Transverse colon (tissue), 4 donors: ENCODE data around the gene CD59. TPM values are rescaled to one million over a fixed set of nuclear protein-coding genes. Genes with fewer than 3 reads are reported as not detected.
"Not testable (repeated sequence)": the region's sequence is repeated elsewhere in the genome, so short reads cannot be mapped to it uniquely, and the experiment has no call there.

Experiments
- DNase-seq: peaks from one replicate; pipeline ENCODE4 v3.0.0-alpha.2; 2019
- H3K27ac ChIP-seq, 4 donors: fragments of 200-600 bp; sonication (generic); 2 replicates each; pipeline ENCODE4 v1.5.1; 2016 to 2018; ENCODE audit warnings: inconsistent platforms in 4 of 4
- H3K27me3 ChIP-seq: fragments of 200-600 bp; sonication (generic); 2 replicates; pipeline ENCODE4 v1.5.1; 2017; ENCODE audit warnings: inconsistent platforms
- H3K36me3 ChIP-seq, 4 donors: fragments of 200-600 bp; sonication (generic); 2 replicates each; pipeline ENCODE4 v1.5.1; 2017 to 2019; ENCODE audit warnings: inconsistent platforms in 4 of 4
- H3K4me1 ChIP-seq, 4 donors: fragments of 200-600 bp; sonication (generic); 2 replicates each; pipeline ENCODE4 v1.5.1; 2017 to 2020; ENCODE audit warnings: inconsistent platforms in 4 of 4
- H3K4me3 ChIP-seq, 4 donors: fragments of 200-600 bp; sonication (generic); 1 replicate in 1 of 4; 2 replicates in 3 of 4; pipeline versions ENCODE4 v1.5.1 to v1.6.1; 2017 to 2019; ENCODE audit warnings: inconsistent platforms in 4 of 4
- H3K9me3 ChIP-seq, 2 donors: fragments of 200-600 bp; sonication (generic); 2 replicates each; pipeline ENCODE4 v1.5.1; 2017 to 2019; ENCODE audit warnings: inconsistent platforms in 2 of 2
- CTCF ChIP-seq, 5 experiments: fragments of 200-600 bp in 3 of 5; fragments of 450-650 bp in 2 of 5; sonication (generic) in 3 of 5; IDR thresholded peaks; 1 replicate in 2 of 5; 2 replicates in 3 of 5; pipeline ENCODE4 v1.5.1; 2016 to 2017; ENCODE audit warnings: antibody characterized with exemption in 5 of 5, inconsistent platforms in 3 of 5, mild to moderate bottlenecking in 2 of 5, moderate library complexity in 1 of 5
- EP300 ChIP-seq: sonication (generic); formaldehyde crosslinking; IDR thresholded peaks from one replicate; pipeline ENCODE4 v1.6.1; 2017; ENCODE audit warnings: antibody characterized with exemption, low read depth
- POLR2A ChIP-seq: fragments of 450-650 bp; IDR thresholded peaks from one replicate; pipeline ENCODE4 v1.6.1; 2016; ENCODE audit warnings: antibody characterized with exemption, mild to moderate bottlenecking, moderate library complexity
- POLR2AphosphoS5 ChIP-seq, 3 donors: sonication (generic); formaldehyde crosslinking; IDR thresholded peaks; one replicate each; pipeline ENCODE4 v1.6.1; 2016; ENCODE audit warnings: antibody characterized with exemption in 3 of 3
- WGBS, 2 donors: methylation state at CpG; one replicate each; pipeline ENCODE4 v1.1.5; 2018; ENCODE audit warnings: low coverage in 1 of 2; 5-methylcytosine and 5-hydroxymethylcytosine counted together
- in situ Hi-C, 4 donors: fragments of 200-750 bp; cut with MboI; loops; one replicate each; pipeline versions ENCODE4 v1.15.0 to v1.15.1; 2017; ENCODE audit warnings: low sequenced_read_pairs in 3 of 4, low pct_ligation_motif_present in 1 of 4, low pct_unique_long_range_greater_than_20kb in 1 of 4
- intact Hi-C: fragments of 100-400 bp; cut with DNase I; formaldehyde crosslinking; loops from one replicate; pipeline ENCODE4 v1.15.1; 2023; ENCODE audit warnings: low total_unique reads
- total RNA-seq, 4 donors: library from RNA; depleted of rRNA; stranded (reverse); fragments of >200 nt; gene quantifications; one replicate each; pipeline ENCODE4 v1.1.0, GENCODE V29; 2016

The CD59 gene
- total RNA-seq, 4 donors from 2014 or later, result 64.7 to 213 (median 170) TPM

DNA sequence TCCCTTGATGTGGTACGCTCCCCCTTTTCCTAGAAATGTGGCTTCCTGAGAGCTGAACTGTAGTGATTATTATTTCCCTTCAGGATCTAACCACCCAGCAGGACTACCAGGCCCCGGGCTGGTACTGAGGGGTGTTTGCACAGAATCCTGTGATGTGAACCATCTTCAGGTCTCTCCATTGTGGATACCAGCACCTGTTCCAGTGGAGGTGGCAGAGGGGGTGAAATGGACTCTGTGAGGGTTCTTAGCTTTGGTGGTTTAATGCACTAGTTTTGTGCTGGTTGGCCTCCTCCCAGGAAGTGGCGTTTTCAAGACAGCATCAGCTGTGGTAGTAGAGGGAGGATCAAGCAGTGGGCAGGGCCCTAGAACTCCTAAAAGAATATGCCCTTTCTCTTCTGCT, 54.2 kb downstream of the CD59 start:
- in situ Hi-C loops, result loop anchor here (10.0 to 25.0 kb wide), 2 partner anchors 317 to 320 kb away; no protein-coding TSS in a partner anchor
- no peaks in the 10 kb centered on the region for H3K9me3 ChIP-seq
- H3K4me1 ChIP-seq, result no peaks in the 10 kb centered on the region
- no peak overlapping the region for H3K4me3 ChIP-seq
- H3K27me3 ChIP-seq, result peaks cover 18% of the 10 kb centered on the region
- intact Hi-C loops, result no loop called here
- 79 to 80% methylated on average over 1 to 3 of the region's 3 CpGs for WGBS, 2 donors
- H3K36me3 ChIP-seq, result no peaks in the 10 kb centered on the region
- no peak overlapping the region for H3K27ac ChIP-seq
- no peak for DNase-seq
- TF ChIP-seq POLR2A, result no peak
- TF ChIP-seq CTCF (IDR thresholded peaks at IDR 0.05), result no peak
- no peak for TF ChIP-seq POLR2AphosphoS5 (IDR thresholded peaks at IDR 0.05)
- TF ChIP-seq EP300, result no peak

GRCh38 chr11:33678616-33679015, 57.6 kb downstream of the CD59 start:
- DNase-seq, H3K9me3 ChIP-seq, H3K4me3 ChIP-seq, H3K4me1 ChIP-seq, intact Hi-C loops, H3K36me3 ChIP-seq, H3K27ac ChIP-seq: not testable (repeated sequence)
- H3K27me3 ChIP-seq, result peaks cover 18% of the 10 kb centered on the region
- 69 to 88% methylated on average over 1 of the region's 1 CpG for WGBS, 2 donors
- in situ Hi-C loops, result loop anchor here in 1 of 4 donors (25.0 kb wide), 1 partner anchor 316 kb away; no protein-coding TSS in a partner anchor

GRCh38 chr11:33674035-33674814, 62.0 kb downstream of the CD59 start:
- intact Hi-C loops (no loop called here), in situ Hi-C loops (no loop called here)
- no peak for DNase-seq
- H3K4me3 ChIP-seq, result no peak overlapping the region
- H3K27me3 ChIP-seq, result no peaks in the 10 kb centered on the region
- H3K4me1 ChIP-seq, result no peaks in the 10 kb centered on the region
- H3K36me3 ChIP-seq, result no peaks in the 10 kb centered on the region
- TF ChIP-seq CTCF (IDR thresholded peaks at IDR 0.05) (no peak), EP300 (no peak), POLR2A (no peak), POLR2AphosphoS5 (IDR thresholded peaks at IDR 0.05) (no peak)
- no peaks in the 10 kb centered on the region for H3K9me3 ChIP-seq
- no peak overlapping the region for H3K27ac ChIP-seq
- 91% methylated on average over 3 of the region's 3 CpGs; no CpG with 5 or more reads in 1 of the 2 donors for WGBS, 2 donors

GRCh38 chr11:33672273-33672672, 64.0 kb downstream of the CD59 start:
- Histone ChIP-seq H3K36me3 (no peaks in the 10 kb centered on the region), H3K27ac (no peak overlapping the region), H3K9me3 (no peaks in the 10 kb centered on the region), H3K4me1 (no peaks in the 10 kb centered on the region), H3K4me3 (no peak overlapping the region), H3K27me3 (no peaks in the 10 kb centered on the region)
- 70 to 84% methylated on average over 2 to 4 of the region's 4 CpGs for WGBS, 2 donors
- TF ChIP-seq CTCF (IDR thresholded peaks at IDR 0.05), result no peak
- TF ChIP-seq EP300, result no peak
- no peak for TF ChIP-seq POLR2A
- no peak for TF ChIP-seq POLR2AphosphoS5 (IDR thresholded peaks at IDR 0.05)
- in situ Hi-C loops, result no loop called here
- no peak for DNase-seq
- intact Hi-C loops, result no loop called here
